ENCODE measurements around the gene RASGEF1C. TPM values are rescaled to one million over a fixed set of nuclear protein-coding genes. Genes with fewer than 3 reads are reported as not detected.
"Not testable (repeated sequence)": the region's sequence is repeated elsewhere in the genome, so short reads cannot be mapped to it uniquely, and the experiment has no call there.

RASGEF1C gene
- total RNA-seq, 4 donors from 2014 or later = 1.7 TPM; not detected in 3

DNA sequence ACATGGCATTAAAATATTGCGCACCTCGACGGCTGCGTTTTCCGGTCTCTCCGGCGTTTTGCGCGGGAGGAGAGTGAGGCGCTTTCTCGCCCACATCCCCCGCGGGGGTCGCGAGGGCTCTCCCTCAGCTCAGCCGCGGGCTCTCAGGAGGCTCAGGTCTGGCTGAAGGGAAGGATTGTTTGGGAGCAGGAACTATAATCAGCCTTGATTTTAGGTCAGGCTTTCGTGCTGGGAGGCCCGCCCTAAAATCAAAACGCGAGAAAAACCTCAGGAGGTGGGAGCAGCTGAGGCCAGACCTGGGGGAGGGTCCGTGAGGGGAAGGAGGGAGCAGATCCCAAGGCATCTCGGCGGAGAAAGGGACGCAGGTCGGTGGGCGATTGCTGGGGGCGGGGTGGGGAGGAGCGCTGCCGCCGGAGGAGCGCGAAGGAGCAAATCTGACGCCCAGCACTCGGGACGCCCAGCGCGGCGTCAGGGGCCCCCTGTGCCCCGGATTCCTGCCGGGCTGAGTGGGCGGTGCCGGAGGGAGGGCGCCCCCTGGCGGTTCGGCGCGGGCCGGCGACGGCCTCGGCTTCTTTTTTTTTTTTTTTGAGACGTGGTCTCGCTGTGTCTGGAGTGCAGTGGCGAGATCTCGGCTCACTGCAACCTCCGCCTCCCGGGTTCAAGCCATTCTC is 118.8 kb downstream of the RASGEF1C start:
- peak; percentile 56 to 82 (median 79) for DNase-seq
- peak overlapping the region; percentile 52 to 63 (median 55) for H3K4me3 ChIP-seq
- no peaks in the 10 kb centered on the region for H3K27me3 ChIP-seq

DNA sequence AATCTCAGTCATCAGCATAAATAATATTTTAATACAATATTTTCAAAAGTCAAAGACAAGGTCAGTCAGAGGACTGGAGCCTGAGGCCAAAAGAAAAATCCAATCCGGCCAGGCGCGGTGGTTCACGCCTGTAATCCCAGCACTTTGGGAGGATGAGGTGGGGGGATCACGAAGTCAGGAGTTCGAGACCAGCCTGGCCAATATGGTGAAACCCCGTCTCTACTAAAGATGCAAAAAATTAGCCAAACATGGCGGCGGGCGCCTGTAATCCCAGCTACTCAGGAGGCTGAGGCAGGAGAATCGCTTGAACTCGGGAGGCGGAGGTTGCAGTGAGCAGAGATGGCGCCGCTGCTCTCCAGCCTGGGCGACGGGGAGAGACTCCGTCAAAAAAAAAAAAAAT is 119.4 kb downstream of the RASGEF1C start:
- H3K36me3 ChIP-seq, H3K27ac ChIP-seq, H3K9me3 ChIP-seq, H3K27me3 ChIP-seq: not testable (repeated sequence)
- Histone ChIP-seq H3K4me3 (peak overlapping the region in 1 of 4 donors; percentile 63), H3K4me1 (peaks cover 0 to 16% (median 7%) of the 10 kb centered on the region in 4 donors)
- DNase-seq = peak in 1 of 3 donors; percentile 15

More for the DNA sequence above, 118.8 kb downstream of the RASGEF1C start:
- TF ChIP-seq POLR2A (IDR thresholded peaks at IDR 0.05) = no peak
- TF ChIP-seq, protein P1, sequence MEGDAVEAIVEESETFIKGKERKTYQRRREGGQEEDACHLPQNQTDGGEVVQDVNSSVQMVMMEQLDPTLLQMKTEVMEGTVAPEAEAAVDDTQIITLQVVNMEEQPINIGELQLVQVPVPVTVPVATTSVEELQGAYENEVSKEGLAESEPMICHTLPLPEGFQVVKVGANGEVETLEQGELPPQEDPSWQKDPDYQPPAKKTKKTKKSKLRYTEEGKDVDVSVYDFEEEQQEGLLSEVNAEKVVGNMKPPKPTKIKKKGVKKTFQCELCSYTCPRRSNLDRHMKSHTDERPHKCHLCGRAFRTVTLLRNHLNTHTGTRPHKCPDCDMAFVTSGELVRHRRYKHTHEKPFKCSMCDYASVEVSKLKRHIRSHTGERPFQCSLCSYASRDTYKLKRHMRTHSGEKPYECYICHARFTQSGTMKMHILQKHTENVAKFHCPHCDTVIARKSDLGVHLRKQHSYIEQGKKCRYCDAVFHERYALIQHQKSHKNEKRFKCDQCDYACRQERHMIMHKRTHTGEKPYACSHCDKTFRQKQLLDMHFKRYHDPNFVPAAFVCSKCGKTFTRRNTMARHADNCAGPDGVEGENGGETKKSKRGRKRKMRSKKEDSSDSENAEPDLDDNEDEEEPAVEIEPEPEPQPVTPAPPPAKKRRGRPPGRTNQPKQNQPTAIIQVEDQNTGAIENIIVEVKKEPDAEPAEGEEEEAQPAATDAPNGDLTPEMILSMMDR (IDR thresholded peaks at IDR 0.05) = peak; percentile 61 to 97 (median 69)
- no peaks in the 10 kb centered on the region for H3K9me3 ChIP-seq
- H3K36me3 ChIP-seq = no peaks in the 10 kb centered on the region
- H3K27ac ChIP-seq = peak overlapping the region; percentile 20 to 65 (median 58)
- H3K4me1 ChIP-seq = peaks cover 0 to 10% (median 7%) of the 10 kb centered on the region in 4 donors

DNA sequence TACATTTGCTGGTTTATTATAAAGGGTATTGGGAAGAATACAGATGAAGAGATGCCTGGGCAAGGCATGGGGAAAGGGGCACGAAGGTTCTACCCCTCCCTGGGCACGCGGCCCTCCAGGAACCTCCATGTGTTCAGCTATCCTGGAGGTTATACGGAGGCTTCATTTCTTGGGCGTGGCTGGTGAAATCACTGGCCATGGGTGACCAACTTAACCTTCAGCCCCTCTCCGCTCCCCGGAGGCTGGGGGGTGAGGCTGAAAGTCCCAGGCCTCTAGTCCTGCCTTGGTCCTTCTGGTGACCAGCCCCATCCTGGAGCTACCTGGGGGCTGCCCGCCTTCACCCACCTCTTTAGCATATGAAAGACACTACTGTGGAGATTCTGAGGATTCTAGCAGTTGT is 120.5 kb downstream of the RASGEF1C start:
- no peaks in the 10 kb centered on the region for H3K27me3 ChIP-seq
- peak in 1 of 3 donors; percentile 13 for DNase-seq
- TF ChIP-seq POLR2A (IDR thresholded peaks at IDR 0.05) = no peak
- TF ChIP-seq, protein P1 (IDR thresholded peaks at IDR 0.05) = no peak
- no peaks in the 10 kb centered on the region for H3K9me3 ChIP-seq
- H3K4me3 ChIP-seq = no peak overlapping the region
- no peaks in the 10 kb centered on the region for H3K36me3 ChIP-seq
- H3K27ac ChIP-seq = no peak overlapping the region
- peaks cover 0 to 18% (median 7%) of the 10 kb centered on the region in 4 donors for H3K4me1 ChIP-seq

DNA sequence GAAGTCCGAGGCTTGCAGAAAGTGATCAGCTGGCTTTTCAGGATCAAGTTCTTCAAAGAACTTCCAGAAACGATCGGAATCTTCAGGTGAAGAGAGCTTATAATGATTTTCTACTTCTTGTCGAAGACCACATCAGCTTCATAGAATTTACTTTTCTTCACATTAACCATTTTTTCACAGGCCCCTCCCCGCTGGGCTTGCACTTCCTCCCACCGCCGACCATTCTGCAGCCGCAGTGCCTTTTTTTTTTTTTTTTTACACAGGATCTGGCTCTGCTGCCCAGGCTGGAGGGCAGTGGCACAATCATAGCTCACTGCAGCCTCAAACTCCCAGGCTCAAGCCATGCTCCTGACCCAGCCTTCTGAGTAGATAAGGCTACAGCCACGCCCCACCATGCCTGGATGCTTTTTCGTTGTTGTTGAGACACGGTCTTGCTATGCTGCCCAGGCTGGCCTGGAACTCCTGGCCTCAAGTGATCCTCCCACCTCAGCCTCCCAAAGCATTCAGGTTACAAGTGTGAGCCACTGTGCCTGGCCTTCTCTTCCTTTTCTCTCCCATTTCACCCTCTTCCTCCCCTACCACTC is 122.1 kb downstream of the RASGEF1C start:
- Histone ChIP-seq H3K27ac (no peak overlapping the region), H3K4me1 (peaks cover 0 to 18% (median 7%) of the 10 kb centered on the region in 4 donors), H3K9me3 (no peaks in the 10 kb centered on the region), H3K36me3 (no peaks in the 10 kb centered on the region), H3K27me3 (no peaks in the 10 kb centered on the region), H3K4me3 (no peak overlapping the region)
- no peak for DNase-seq
- no peak for TF ChIP-seq POLR2A (IDR thresholded peaks at IDR 0.05)
- TF ChIP-seq, protein P1 (IDR thresholded peaks at IDR 0.05) = no peak

DNA sequence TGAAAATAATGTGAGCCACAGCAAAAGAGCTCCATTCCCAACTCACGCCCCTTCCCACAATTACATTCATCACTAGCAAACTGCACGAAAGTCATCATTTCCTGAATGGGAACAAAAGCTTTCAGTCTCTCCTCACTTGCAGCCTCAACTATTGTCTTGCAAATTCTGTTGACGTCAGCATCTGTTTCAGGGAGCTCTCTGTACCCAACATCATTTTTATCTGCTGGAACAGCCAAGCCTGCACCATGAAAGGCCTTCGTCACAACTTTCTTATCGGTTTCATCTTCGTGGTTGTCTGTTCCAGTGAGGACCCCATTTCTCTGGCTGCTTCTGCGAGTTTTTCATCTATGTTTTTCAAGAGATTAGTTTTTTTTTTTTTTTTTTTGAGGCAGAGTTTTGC is 123.2 kb downstream of the RASGEF1C start:
- Histone ChIP-seq H3K27ac (no peak overlapping the region), H3K4me3 (no peak overlapping the region), H3K36me3 (no peaks in the 10 kb centered on the region), H3K4me1 (peaks cover 0 to 15% (median 4%) of the 10 kb centered on the region in 4 donors), H3K9me3 (no peaks in the 10 kb centered on the region), H3K27me3 (no peaks in the 10 kb centered on the region)
- DNase-seq = no peak
- no peak for TF ChIP-seq POLR2A (IDR thresholded peaks at IDR 0.05)
- TF ChIP-seq, protein P1 (IDR thresholded peaks at IDR 0.05) = no peak

All from Peyer's patch (tissue), 4 donors.